BLaER1 treated with 17β-estradiol and CSF1 and Interleukin-3, amounts not matched to agents 10 nM and 100 nM (cell line): Measurements from ENCODE around the gene BTBD9.

ENCODE experiments used
- H3K27ac ChIP-seq, 11 experiments: shearing (Covaris generic); formaldehyde crosslinking; 2 replicates each; pipeline ENCODE4 v1.8.1; 2022
- H3K27me3 ChIP-seq, 11 experiments: shearing (Covaris generic); formaldehyde crosslinking; 2 replicates each; pipeline ENCODE4 v1.8.1; 2022
- H3K36me3 ChIP-seq, 11 experiments: shearing (Covaris generic); formaldehyde crosslinking; 2 replicates each; pipeline ENCODE4 v1.8.1; 2022
- H3K4me1 ChIP-seq, 10 experiments: shearing (Covaris generic); formaldehyde crosslinking; 2 replicates each; pipeline ENCODE4 v1.8.1; 2022
- H3K4me2 ChIP-seq, 11 experiments: shearing (Covaris generic); formaldehyde crosslinking; 2 replicates each; pipeline ENCODE4 v1.8.1; 2022
- H3K4me3 ChIP-seq, 10 experiments: shearing (Covaris generic); formaldehyde crosslinking; 2 replicates each; pipeline ENCODE4 v1.8.1; 2022
- H3K9ac ChIP-seq, 11 experiments: shearing (Covaris generic); formaldehyde crosslinking; 2 replicates each; pipeline ENCODE4 v1.8.1; 2022
- H3K9me3 ChIP-seq, 11 experiments: shearing (Covaris generic); formaldehyde crosslinking; replicated peaks in 1 of 11; 2 replicates each; pipeline ENCODE4 v1.8.1; 2022
- H4K20me1 ChIP-seq, 11 experiments: shearing (Covaris generic); formaldehyde crosslinking; 2 replicates each; pipeline ENCODE4 v1.8.1; 2022
- Cebpa-rat ChIP-seq, 11 experiments: shearing (Covaris generic); IDR thresholded peaks; 2 replicates each; pipeline ENCODE4 v1.8.1; 2022

Gene BTBD9

GRCh38 chr6:38311201-38311600 is 328.5 kb downstream of the BTBD9 start:
- H3K4me2 ChIP-seq, result no peak overlapping the region
- H3K4me3 ChIP-seq, result no peak overlapping the region
- H3K36me3 ChIP-seq, result no peaks in the 10 kb centered on the region
- no peaks in the 10 kb centered on the region for H3K27me3 ChIP-seq
- H3K27ac ChIP-seq, result no peak overlapping the region
- TF ChIP-seq Cebpa-rat (IDR thresholded peaks at IDR 0.05), result no peak
- no peak overlapping the region for H3K9ac ChIP-seq
- H4K20me1 ChIP-seq, result no peaks in the 10 kb centered on the region
- peaks cover 20 to 33% (median 26%) of the 10 kb centered on the region in 10 experiments for H3K4me1 ChIP-seq
- no peaks in the 10 kb centered on the region for H3K9me3 ChIP-seq

- no peak overlapping the region for H3K27ac ChIP-seq
- no peak for TF ChIP-seq Cebpa-rat (IDR thresholded peaks at IDR 0.05)
- H4K20me1 ChIP-seq, result no peaks in the 10 kb centered on the region
- no peaks in the 10 kb centered on the region for H3K9me3 ChIP-seq
- H3K27me3 ChIP-seq, result no peaks in the 10 kb centered on the region
- no peak overlapping the region for H3K4me3 ChIP-seq
- no peak overlapping the region for H3K9ac ChIP-seq
- peaks cover 26 to 41% (median 31%) of the 10 kb centered on the region in 10 experiments for H3K4me1 ChIP-seq
- H3K36me3 ChIP-seq, result no peaks in the 10 kb centered on the region
- no peak overlapping the region for H3K4me2 ChIP-seq
These were observed 329.7 kb downstream of the BTBD9 start for GRCh38 chr6:38310061-38310460.

- peak overlapping the region; percentile 30 to 80 (median 70) for H3K4me2 ChIP-seq
- peak overlapping the region in 7 of 11 experiments; percentile 22 to 59 (median 46); a peak in 9 of 22 replicates for H3K27ac ChIP-seq
- no peaks in the 10 kb centered on the region for H3K27me3 ChIP-seq
- no peak overlapping the region; a peak in 3 of 22 replicates for H3K9ac ChIP-seq
- H3K4me3 ChIP-seq, result no peak overlapping the region
- no peaks in the 10 kb centered on the region for H3K36me3 ChIP-seq
- peak in 2 of 11 experiments; percentile 61 to 62; a peak in 3 of 22 replicates for TF ChIP-seq Cebpa-rat (IDR thresholded peaks at IDR 0.05)
- H4K20me1 ChIP-seq, result no peaks in the 10 kb centered on the region
- H3K9me3 ChIP-seq, result no peaks in the 10 kb centered on the region
- H3K4me1 ChIP-seq, result peaks cover 26 to 41% (median 32%) of the 10 kb centered on the region in 10 experiments
These were observed 332.0 kb downstream of the BTBD9 start for GRCh38 chr6:38307740-38308139.

GRCh38 chr6:38306931-38307330 is 332.8 kb downstream of the BTBD9 start:
- H3K27me3 ChIP-seq, result no peaks in the 10 kb centered on the region
- no peaks in the 10 kb centered on the region for H3K9me3 ChIP-seq
- TF ChIP-seq Cebpa-rat (IDR thresholded peaks at IDR 0.05), result no peak
- H3K4me3 ChIP-seq, result no peak overlapping the region
- H3K4me2 ChIP-seq, result peak overlapping the region; percentile 30 to 80 (median 70); a peak in 21 of 22 replicates
- H4K20me1 ChIP-seq, result no peaks in the 10 kb centered on the region
- H3K9ac ChIP-seq, result peak overlapping the region in 1 of 11 experiments; percentile 21; a peak in 1 of 22 replicates
- H3K27ac ChIP-seq, result peak overlapping the region in 4 of 11 experiments; percentile 17 to 59 (median 38); a peak in 5 of 22 replicates
- H3K36me3 ChIP-seq, result no peaks in the 10 kb centered on the region
- H3K4me1 ChIP-seq, result peaks cover 26 to 41% (median 35%) of the 10 kb centered on the region in 10 experiments

GRCh38 chr6:38305995-38306681 is 333.6 kb downstream of the BTBD9 start:
- Histone ChIP-seq H3K27me3 (no peaks in the 10 kb centered on the region), H3K4me2 (peak overlapping the region in 10 of 11 experiments; percentile 30 to 80 (median 72); a peak in 16 of 22 replicates), H3K9ac (peak overlapping the region in 2 of 11 experiments; percentile 15 to 21; a peak in 1 of 22 replicates), H3K9me3 (no peaks in the 10 kb centered on the region), H3K4me1 (peaks cover 26 to 41% (median 35%) of the 10 kb centered on the region in 10 experiments), H4K20me1 (no peaks in the 10 kb centered on the region), H3K4me3 (no peak overlapping the region), H3K36me3 (no peaks in the 10 kb centered on the region), H3K27ac (0 out of 22 replicates have a peak overlapping the region, but pooled peaks of 1 of the 11 experiments have one; percentile 59)
- TF ChIP-seq Cebpa-rat (IDR thresholded peaks at IDR 0.05), result no peak

DNA sequence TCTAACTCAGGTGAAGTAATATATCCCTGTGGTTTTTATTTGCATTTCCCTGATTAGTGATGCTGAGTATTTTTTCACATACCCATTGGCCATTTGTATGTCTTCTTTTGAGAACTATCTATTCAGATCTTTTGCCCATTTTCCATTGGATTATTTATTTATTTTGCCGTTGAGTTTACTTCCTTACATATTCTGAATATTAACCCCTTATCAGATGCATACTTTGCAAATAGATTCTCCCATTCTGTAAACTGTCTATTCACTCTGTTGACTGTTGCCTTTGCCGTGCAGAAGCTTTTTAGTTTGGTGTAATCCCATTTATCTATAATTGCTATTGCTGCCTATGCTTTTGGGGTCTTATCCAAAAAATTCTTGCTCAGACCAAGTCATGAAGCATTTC is 336.9 kb downstream of the BTBD9 start:
- Histone ChIP-seq H3K9me3 (no peaks in the 10 kb centered on the region), H4K20me1 (no peaks in the 10 kb centered on the region), H3K4me1 (peaks cover 21 to 27% (median 24%) of the 10 kb centered on the region in 10 experiments), H3K4me2 (0 out of 22 replicates have a peak overlapping the region, but pooled peaks of 1 of the 11 experiments have one; percentile 29), H3K36me3 (no peaks in the 10 kb centered on the region), H3K9ac (no peak overlapping the region), H3K27me3 (no peaks in the 10 kb centered on the region), H3K27ac (no peak overlapping the region), H3K4me3 (no peak overlapping the region)
- no peak for TF ChIP-seq Cebpa-rat (IDR thresholded peaks at IDR 0.05)

DNA sequence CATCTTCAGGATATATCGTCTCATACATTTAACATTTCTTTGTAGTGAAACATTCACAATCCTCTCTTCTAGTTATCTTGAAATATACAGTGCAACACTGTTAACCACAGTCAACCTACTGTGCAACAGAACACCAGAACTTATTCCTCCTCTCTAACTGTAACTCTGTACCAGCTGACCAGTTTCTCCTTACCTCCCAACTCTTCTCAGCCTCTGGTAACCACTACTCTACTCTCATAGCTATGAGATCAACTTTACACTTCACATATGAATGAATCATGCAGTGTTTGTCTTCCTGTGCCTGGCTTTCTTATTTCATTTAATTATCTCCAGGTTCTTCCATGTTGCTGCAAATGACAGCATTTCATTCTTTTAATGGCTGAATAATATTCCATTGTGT is 337.6 kb downstream of the BTBD9 start:
- Histone ChIP-seq H3K4me3 (no peak overlapping the region), H3K9ac (no peak overlapping the region), H3K27me3 (no peaks in the 10 kb centered on the region), H3K36me3 (no peaks in the 10 kb centered on the region), H3K4me1 (peaks cover 13 to 20% (median 16%) of the 10 kb centered on the region in 10 experiments), H4K20me1 (no peaks in the 10 kb centered on the region), H3K9me3 (no peaks in the 10 kb centered on the region), H3K27ac (no peak overlapping the region), H3K4me2 (no peak overlapping the region)
- TF ChIP-seq Cebpa-rat (IDR thresholded peaks at IDR 0.05), result no peak

GRCh38 chr6:38290133-38290799 is 349.5 kb downstream of the BTBD9 start:
- no peak for TF ChIP-seq Cebpa-rat (IDR thresholded peaks at IDR 0.05)
- Histone ChIP-seq H3K27me3 (no peaks in the 10 kb centered on the region), H3K4me2 (no peak overlapping the region), H3K9ac (no peak overlapping the region), H3K4me1 (peaks cover 0 to 1% (median 0%) of the 10 kb centered on the region in 10 experiments; a peak in 3 of 20 replicates), H3K36me3 (peaks cover 0 to 14% (median 0%) of the 10 kb centered on the region in 11 experiments; a peak in 4 of 22 replicates), H3K27ac (no peak overlapping the region), H4K20me1 (no peaks in the 10 kb centered on the region; a peak in 1 of 22 replicates), H3K4me3 (no peak overlapping the region), H3K9me3 (peaks cover 7 to 19% (median 14%) of the 10 kb centered on the region in 11 experiments)

DNA sequence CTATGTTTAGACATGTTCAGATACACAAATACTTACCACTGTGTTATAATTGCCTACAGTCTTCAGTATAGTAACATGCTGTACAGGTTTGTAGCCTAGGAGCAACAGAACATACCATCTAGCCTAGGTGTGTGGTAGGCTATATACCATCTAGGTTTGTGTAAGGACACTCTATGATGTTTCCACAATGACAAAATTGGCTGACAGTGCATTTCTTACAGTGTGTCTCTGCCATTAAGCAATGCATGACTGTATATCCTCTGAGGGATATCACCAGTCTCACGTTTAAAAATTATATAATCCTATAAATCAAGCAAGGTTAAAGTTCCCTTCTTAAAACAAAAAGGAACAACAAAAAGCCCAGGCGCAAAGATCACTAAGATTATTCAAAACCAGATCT is 352.2 kb downstream of the BTBD9 start:
- Histone ChIP-seq H3K9ac (no peak overlapping the region), H3K4me1 (peaks cover 0 to 5% (median 0%) of the 10 kb centered on the region in 10 experiments; a peak in 3 of 20 replicates), H3K4me3 (no peak overlapping the region), H3K9me3 (no peaks in the 10 kb centered on the region), H3K4me2 (no peak overlapping the region), H3K27ac (no peak overlapping the region), H3K27me3 (no peaks in the 10 kb centered on the region), H4K20me1 (no peaks in the 10 kb centered on the region; a peak in 1 of 22 replicates), H3K36me3 (peaks cover 0 to 14% (median 0%) of the 10 kb centered on the region in 11 experiments; a peak in 4 of 22 replicates)
- no peak for TF ChIP-seq Cebpa-rat (IDR thresholded peaks at IDR 0.05)
